Small intestine (tissue), 7 donors: ENCODE measurements around the gene PIK3CG. TPM values are rescaled to one million over a fixed set of nuclear protein-coding genes. Genes with fewer than 3 reads are reported as not detected.
"Not testable (repeated sequence)": the region's sequence is repeated elsewhere in the genome, so short reads cannot be mapped to it uniquely, and the experiment has no call there.

ENCODE experiments used
- DNase-seq, 2 donors: peaks; one replicate each; pipeline versions ENCODE4 v3.0.0 to v3.0.0-alpha.2; 2013
- FAIRE-seq: peaks from 2 replicates; lab custom pipeline; 2012; peaks lifted over from hg19 to GRCh38; lab: Jason Lieb, UNC
- H3K27ac ChIP-seq, 3 donors: one replicate each; pipeline ENCODE4 v1.5.1; 2013; ENCODE audit warnings: low read length in 2 of 3, mild to moderate bottlenecking in 2 of 3, control low read depth in 1 of 3, inconsistent platforms in 1 of 3, low read depth in 1 of 3, moderate library complexity in 1 of 3
- H3K27me3 ChIP-seq, 3 donors: one replicate each; pipeline ENCODE4 v1.6.1; 2013; ENCODE audit warnings: low read length in 3 of 3, inconsistent platforms in 1 of 3; ENCODE audit not compliant: control insufficient read depth in 3 of 3, insufficient read depth in 3 of 3
- H3K36me3 ChIP-seq, 3 donors: one replicate each; pipeline ENCODE4 v1.6.1; 2013; ENCODE audit warnings: low read length in 3 of 3, inconsistent platforms in 1 of 3, low read depth in 1 of 3, mild to moderate bottlenecking in 1 of 3, moderate library complexity in 1 of 3; ENCODE audit not compliant: control insufficient read depth in 3 of 3, insufficient read depth in 2 of 3
- H3K4me1 ChIP-seq, 3 donors: one replicate each; pipeline ENCODE4 v1.6.1; 2013; ENCODE audit warnings: low read length in 2 of 3, inconsistent platforms in 1 of 3, low read depth in 1 of 3, mild to moderate bottlenecking in 1 of 3, moderate library complexity in 1 of 3; ENCODE audit not compliant: control insufficient read depth in 3 of 3, insufficient read depth in 2 of 3
- H3K4me3 ChIP-seq, 3 donors: one replicate each; pipeline ENCODE4 v1.5.1; 2013; ENCODE audit warnings: low read length in 3 of 3, control low read depth in 1 of 3, inconsistent platforms in 1 of 3, low read depth in 1 of 3, mild to moderate bottlenecking in 1 of 3, moderate library complexity in 1 of 3
- H3K9me3 ChIP-seq, 2 donors: one replicate each; pipeline ENCODE4 v1.6.1; 2013; ENCODE audit warnings: low read depth in 1 of 2, low read length in 1 of 2; ENCODE audit not compliant: control insufficient read depth in 2 of 2, insufficient read depth in 1 of 2
- WGBS, 3 donors: extraction: QIAGEN DNeasy Blood & Tissue Kit; methylation state at CpG; one replicate each; pipeline ENCODE4 v1.1.7; 2013; 5-methylcytosine and 5-hydroxymethylcytosine counted together
- polyA plus RNA-seq, 4 donors: library from polyadenylated mRNA; stranded (reverse) in 3 of 4; unstranded in 1 of 4; fragments of 200-250 nt in 3 of 4; fragments of 120-200 nt in 1 of 4; gene quantifications; one replicate each; pipeline versions ENCODE4 v1.2.1 to v1.2.3, GENCODE V29; 2013
- donor health status: healthy with polysubstance abuse.
- donor health status: control.
- donor health status: control.
- donor health status: Bipolar disorder and iron deficiency.
- donor health status: healthy.

Gene PIK3CG
- polyA plus RNA-seq, 4 donors, result 1.1 to 2.3 (median 1.1) TPM

DNA sequence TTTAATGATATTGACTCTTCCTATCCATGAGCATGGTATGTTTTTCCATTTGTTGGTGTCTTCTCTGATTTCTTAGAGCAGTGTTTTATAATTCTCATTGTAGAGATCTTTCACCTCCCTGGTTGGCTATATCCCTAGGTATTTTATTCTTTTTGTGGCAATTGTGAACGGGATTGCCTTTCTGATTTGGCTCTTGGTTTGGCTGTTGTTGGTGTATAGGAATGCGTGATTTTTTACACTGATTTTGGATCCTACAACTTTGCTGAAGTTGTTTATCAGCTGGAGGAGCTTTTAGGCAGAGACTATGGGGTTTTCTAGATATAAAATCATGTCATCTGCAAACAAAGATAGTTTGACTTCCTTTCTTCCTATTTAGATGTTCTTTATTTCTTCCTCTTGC, 33.9 kb downstream of the PIK3CG start:
- FAIRE-seq, H3K36me3 ChIP-seq, H3K27ac ChIP-seq, H3K4me3 ChIP-seq, H3K27me3 ChIP-seq, DNase-seq, H3K4me1 ChIP-seq, H3K9me3 ChIP-seq: not testable (repeated sequence)
- WGBS, 3 donors, result 79 to 97% (median 86%) methylated on average over 2 of the region's 2 CpGs

DNA sequence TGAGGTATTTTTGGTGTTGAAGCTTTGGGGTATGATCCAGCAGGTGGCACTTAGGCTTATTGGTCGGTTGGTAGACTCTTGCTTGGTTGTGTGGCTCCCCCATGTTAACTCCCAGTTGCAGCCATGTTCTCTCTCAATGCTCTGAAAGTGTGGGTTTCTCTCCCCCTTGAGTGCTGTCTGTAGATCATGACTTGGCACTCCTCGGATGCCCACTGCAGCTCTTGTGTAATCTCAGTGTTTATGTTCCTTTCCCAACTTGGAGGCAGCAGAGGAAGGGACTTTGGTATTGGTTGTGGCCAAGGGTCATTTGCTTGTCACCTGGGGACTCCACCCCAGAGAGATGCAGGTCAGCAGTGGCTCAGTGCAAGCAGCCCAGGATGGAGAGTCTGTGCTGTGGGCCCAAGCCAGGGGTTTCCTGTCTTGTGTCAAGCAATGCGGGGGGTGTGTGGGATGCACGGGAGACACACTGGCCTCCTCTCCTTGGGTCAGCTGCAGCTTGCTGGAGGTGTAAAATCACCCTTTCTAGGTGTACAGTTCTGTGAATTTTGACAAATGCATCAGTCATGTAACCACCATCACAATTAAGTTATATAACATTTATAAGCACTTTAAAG, 36.9 kb downstream of the PIK3CG start:
- FAIRE-seq (no peak), DNase-seq (peak in 1 of 2 donors; percentile 6)
- no peak overlapping the region for H3K27ac ChIP-seq
- no peaks in the 10 kb centered on the region for H3K36me3 ChIP-seq
- WGBS, 3 donors, result 70 to 79% (median 77%) methylated on average over 4 of the region's 4 CpGs
- H3K9me3 ChIP-seq, result no peaks in the 10 kb centered on the region
- no peaks in the 10 kb centered on the region for H3K4me1 ChIP-seq
- H3K4me3 ChIP-seq, result no peak overlapping the region
- no peaks in the 10 kb centered on the region for H3K27me3 ChIP-seq

DNA sequence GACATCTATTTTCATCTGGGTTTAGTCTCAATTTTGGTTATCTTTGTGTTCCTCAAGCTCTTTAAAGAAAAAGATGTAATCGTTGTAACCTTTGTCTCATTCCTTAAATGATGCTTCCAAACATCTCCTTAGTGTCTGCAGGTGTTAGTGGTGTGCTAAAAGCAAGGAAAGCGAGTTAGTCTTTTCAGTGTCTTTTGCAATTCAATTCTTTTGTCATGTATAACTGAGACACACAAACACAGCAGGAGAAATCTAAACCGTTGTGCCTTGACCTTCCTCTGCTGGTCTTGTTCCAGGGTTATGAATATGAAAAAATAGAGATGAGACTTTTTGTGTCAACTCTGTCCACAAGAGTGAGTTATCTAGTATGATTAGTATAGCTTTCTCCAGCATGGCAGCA, 40.7 kb downstream of the PIK3CG start:
- Histone ChIP-seq H3K9me3 (no peaks in the 10 kb centered on the region), H3K27me3 (no peaks in the 10 kb centered on the region), H3K36me3 (no peaks in the 10 kb centered on the region), H3K27ac (no peak overlapping the region), H3K4me3 (no peak overlapping the region), H3K4me1 (no peaks in the 10 kb centered on the region)
- no peak for DNase-seq
- FAIRE-seq, result no peak
- 35 to 39% (median 39%) methylated on average over 3 of the region's 3 CpGs for WGBS, 3 donors

DNA sequence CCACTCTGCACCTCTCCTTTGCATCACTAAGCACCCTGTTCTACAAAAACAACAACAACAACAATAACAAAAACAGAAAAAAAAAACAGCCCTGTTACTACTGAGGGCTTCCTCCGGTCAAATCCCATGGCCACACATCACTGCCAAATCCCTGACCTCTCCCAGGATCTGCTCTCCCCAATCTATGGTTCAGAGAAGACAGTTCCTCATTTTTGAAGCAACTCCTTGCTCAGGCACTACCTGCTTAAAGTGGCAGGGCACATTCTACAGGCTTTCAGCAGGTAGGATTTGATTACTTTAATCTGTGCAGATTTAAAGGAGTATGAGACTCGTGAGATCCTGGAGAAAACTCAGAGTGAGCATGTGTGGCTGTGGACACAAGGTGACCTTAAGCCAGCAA, 46.9 kb downstream of the PIK3CG start:
- H3K9me3 ChIP-seq, result no peaks in the 10 kb centered on the region
- H3K27ac ChIP-seq, result no peak overlapping the region
- H3K4me3 ChIP-seq, result no peak overlapping the region
- H3K36me3 ChIP-seq, result no peaks in the 10 kb centered on the region
- no peaks in the 10 kb centered on the region for H3K27me3 ChIP-seq
- WGBS, 3 donors, result 44 to 71% (median 61%) methylated on average over 2 of the region's 2 CpGs
- DNase-seq (no peak), FAIRE-seq (no peak)
- H3K4me1 ChIP-seq, result no peaks in the 10 kb centered on the region

DNA sequence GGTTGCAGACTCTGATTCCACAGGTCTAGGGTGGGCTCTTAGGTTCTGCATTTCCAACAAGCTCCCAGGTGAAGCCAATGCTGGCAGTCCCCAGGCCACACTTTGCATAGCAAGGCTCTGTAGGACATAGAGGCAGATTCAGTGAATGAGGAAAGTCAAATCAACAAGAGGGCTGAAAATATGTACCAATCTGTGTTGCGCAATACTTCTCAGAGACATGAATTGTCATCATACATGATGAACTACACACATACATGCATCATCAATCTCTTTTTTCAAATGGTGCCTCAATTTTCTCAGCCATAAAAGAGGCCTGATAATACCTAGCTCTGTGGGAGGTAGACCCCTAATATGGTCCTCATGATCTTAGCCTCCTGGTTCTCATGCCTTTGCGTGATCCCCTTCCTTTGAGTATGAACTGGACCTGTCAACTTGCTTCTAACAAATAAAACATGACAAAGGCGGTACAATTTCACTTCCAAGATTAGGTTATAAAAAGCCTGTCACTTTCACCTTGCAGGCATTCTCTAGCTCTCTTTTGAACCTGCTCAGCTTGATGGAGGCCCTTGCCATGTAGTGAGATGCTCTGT, 49.0 kb downstream of the PIK3CG start:
- DNase-seq (no peak), FAIRE-seq (no peak)
- 95 to 96% (median 95%) methylated on average over 3 of the region's 3 CpGs for WGBS, 3 donors
- H3K4me1 ChIP-seq, result no peaks in the 10 kb centered on the region
- H3K27ac ChIP-seq, result no peak overlapping the region
- peaks cover 0 to 2% (median 2%) of the 10 kb centered on the region in 3 donors for H3K27me3 ChIP-seq
- no peaks in the 10 kb centered on the region for H3K9me3 ChIP-seq
- no peaks in the 10 kb centered on the region for H3K36me3 ChIP-seq
- H3K4me3 ChIP-seq, result no peak overlapping the region

DNA sequence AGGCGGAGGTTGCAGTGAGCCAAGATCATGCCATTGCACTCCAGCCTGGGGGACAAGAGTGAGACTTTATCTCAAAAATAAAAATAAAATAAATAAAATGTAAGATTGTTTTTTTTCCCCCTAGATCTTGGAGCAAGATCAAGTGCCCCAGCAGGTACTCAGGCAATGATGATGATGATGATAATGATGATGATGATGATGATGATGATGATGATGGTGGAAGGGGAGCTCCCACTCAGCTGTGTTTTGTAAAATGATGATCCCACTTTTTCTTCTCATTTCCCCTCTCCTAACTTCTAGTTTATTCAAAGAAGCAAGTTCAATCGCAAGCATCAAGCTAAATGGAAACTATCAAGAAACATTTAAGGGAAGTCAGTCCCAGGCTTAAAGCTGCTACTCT, 50.3 kb downstream of the PIK3CG start:
- H3K27me3 ChIP-seq, result peaks cover 0 to 2% (median 2%) of the 10 kb centered on the region in 3 donors
- DNase-seq, result no peak
- no peak overlapping the region for H3K4me3 ChIP-seq
- no peaks in the 10 kb centered on the region for H3K9me3 ChIP-seq
- WGBS, 3 donors, result 69 to 90% (median 75%) methylated on average over 2 of the region's 2 CpGs
- no peak overlapping the region for H3K27ac ChIP-seq
- no peaks in the 10 kb centered on the region for H3K36me3 ChIP-seq
- H3K4me1 ChIP-seq, result no peaks in the 10 kb centered on the region
- FAIRE-seq, result no peak

DNA sequence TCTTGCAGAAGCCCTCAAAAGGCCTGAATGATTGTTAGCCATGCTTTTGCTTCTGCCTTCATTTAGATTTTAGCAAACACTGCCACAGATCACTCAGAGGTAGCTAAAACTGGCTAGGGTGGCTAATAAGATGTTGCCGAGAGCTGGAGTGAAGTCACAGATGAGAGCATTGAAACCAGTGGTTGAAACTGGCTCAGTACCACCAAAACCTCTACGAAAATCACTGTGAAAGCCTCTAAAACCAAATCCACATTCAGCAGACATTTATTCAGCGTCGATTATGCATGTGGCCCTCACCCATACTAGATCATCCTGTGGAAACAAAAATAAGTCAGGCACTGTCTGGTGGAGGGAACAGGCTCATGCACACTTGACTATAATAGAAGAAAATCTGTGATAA, 50.8 kb downstream of the PIK3CG start:
- WGBS, 3 donors, result 64 to 77% (median 72%) methylated on average over 4 of the region's 4 CpGs
- H3K4me3 ChIP-seq, result no peak overlapping the region
- FAIRE-seq (no peak), DNase-seq (no peak)
- H3K4me1 ChIP-seq, result no peaks in the 10 kb centered on the region
- no peaks in the 10 kb centered on the region for H3K36me3 ChIP-seq
- H3K9me3 ChIP-seq, result no peaks in the 10 kb centered on the region
- H3K27ac ChIP-seq, result no peak overlapping the region
- H3K27me3 ChIP-seq, result peaks cover 0 to 2% (median 2%) of the 10 kb centered on the region in 3 donors

DNA sequence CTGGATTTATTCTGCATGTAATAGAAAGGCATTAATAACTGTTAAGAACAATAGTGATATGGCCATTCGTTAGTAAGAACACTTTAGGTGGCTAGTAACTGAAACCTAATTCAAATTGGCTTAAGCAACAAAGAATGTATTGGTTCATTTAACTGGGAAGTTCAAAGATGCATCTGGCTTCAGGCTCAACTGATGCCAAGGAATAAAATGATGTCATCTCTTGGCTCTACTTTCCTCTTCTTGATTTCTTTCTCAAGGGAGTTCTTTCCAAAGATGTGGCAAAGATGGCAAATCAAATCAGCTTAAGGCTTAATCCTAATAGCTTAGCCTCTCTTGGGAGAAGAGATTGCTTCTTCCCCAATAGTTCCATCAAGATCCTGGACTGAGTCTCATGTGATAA, 51.6 kb downstream of the PIK3CG start:
- WGBS, 3 donors, result 79 to 85% (median 83%) methylated on average over 1 of the region's 1 CpG
- H3K27ac ChIP-seq, result no peak overlapping the region
- H3K9me3 ChIP-seq, result no peaks in the 10 kb centered on the region
- H3K36me3 ChIP-seq, result no peaks in the 10 kb centered on the region
- DNase-seq (no peak), FAIRE-seq (no peak)
- peaks cover 0 to 2% (median 2%) of the 10 kb centered on the region in 3 donors for H3K27me3 ChIP-seq
- H3K4me1 ChIP-seq, result no peaks in the 10 kb centered on the region
- H3K4me3 ChIP-seq, result no peak overlapping the region

DNA sequence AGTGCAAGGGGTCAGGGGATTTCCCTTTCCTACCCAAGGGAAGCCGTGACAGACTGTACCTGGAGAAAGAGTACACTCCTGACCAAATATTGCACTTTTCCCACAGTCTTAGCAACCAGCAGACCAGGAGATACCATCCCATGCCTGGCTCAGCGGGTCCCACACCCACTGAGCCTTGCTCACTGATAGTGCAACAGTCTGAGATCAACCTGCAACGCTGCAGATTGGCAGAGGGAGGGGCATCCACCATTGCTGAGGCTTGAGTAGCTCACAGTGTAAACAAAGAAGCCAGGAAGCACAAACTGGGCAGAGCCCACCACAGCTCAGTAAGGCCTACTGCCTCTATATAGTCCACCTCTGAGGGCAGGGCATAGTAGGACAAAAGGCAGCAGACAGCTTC, 53.9 kb downstream of the PIK3CG start:
- no peak overlapping the region for H3K4me3 ChIP-seq
- H3K27ac ChIP-seq, result no peak overlapping the region
- 67 to 75% (median 69%) methylated on average over 3 of the region's 3 CpGs for WGBS, 3 donors
- H3K9me3 ChIP-seq, result no peaks in the 10 kb centered on the region
- H3K27me3 ChIP-seq, result peaks cover 0 to 2% (median 2%) of the 10 kb centered on the region in 3 donors
- DNase-seq (no peak), FAIRE-seq (no peak)
- H3K36me3 ChIP-seq, result no peaks in the 10 kb centered on the region
- H3K4me1 ChIP-seq, result no peaks in the 10 kb centered on the region
